Omental fat pad (tissue), 4 donors: Measurements from ENCODE around the gene SIGLEC15. TPM values are rescaled to one million over a fixed set of nuclear protein-coding genes. Genes with fewer than 3 reads are reported as not detected.

Source experiments
- ATAC-seq: fragments of 150-250 bp; one replicate; pipeline ENCODE4 v1.9.1; 2016; ENCODE audit warnings: mild to moderate bottlenecking, moderate library complexity; ENCODE audit not compliant: low FRiP score
- DNase-seq: peaks from one replicate; pipeline ENCODE4 v3.0.0-alpha.2; 2019; ENCODE audit warnings: low spot score
- total RNA-seq, 4 donors: library from RNA; depleted of rRNA; stranded (reverse); fragments of >200 nt; gene quantifications; one replicate each; pipeline ENCODE4 v1.1.0, GENCODE V29; 2016
- TF ChIP-seq, protein P1 (sequence below), 3 donors: fragments of 450-650 bp; IDR thresholded peaks; one replicate each; pipeline ENCODE4 v1.5.1; 2016 to 2017; ENCODE audit warnings: antibody characterized with exemption in 3 of 3, mild to moderate bottlenecking in 3 of 3, moderate library complexity in 2 of 3

The SIGLEC15 gene
- total RNA-seq, 4 donors from 2014 or later = 0.25 to 2.5 (median 0.46) TPM; not detected in 1

DNA sequence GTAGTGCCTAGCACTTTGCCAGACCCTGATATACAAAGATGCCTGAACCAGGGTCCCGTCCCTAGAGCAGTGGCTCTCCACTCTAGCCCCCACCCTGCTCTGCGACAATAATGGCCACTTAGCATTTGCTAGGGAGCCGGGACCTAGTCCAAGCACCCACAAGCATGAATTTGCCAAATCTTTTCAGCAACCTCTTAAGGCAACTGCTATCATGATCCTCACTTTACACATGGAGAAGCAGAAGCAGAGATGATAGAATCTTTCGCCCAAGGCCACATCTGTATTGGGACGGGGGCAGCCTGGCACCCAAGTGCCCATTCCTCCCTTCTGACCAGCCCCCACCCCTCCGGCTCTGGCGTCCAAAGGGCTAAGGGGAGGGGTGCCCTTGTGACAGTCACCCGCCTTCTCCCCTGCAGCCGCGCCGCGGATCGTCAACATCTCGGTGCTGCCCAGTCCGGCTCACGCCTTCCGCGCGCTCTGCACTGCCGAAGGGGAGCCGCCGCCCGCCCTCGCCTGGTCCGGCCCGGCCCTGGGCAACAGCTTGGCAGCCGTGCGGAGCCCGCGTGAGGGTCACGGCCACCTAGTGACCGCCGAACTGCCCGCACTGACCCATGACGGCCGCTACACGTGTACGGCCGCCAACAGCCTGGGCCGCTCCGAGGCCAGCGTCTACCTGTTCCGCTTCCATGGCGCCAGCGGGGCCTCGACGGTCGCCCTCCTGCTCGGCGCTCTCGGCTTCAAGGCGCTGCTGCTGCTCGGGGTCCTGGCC is 13.0 kb downstream of the SIGLEC15 start:
- DNase-seq = no peak
- TF ChIP-seq, protein P1, sequence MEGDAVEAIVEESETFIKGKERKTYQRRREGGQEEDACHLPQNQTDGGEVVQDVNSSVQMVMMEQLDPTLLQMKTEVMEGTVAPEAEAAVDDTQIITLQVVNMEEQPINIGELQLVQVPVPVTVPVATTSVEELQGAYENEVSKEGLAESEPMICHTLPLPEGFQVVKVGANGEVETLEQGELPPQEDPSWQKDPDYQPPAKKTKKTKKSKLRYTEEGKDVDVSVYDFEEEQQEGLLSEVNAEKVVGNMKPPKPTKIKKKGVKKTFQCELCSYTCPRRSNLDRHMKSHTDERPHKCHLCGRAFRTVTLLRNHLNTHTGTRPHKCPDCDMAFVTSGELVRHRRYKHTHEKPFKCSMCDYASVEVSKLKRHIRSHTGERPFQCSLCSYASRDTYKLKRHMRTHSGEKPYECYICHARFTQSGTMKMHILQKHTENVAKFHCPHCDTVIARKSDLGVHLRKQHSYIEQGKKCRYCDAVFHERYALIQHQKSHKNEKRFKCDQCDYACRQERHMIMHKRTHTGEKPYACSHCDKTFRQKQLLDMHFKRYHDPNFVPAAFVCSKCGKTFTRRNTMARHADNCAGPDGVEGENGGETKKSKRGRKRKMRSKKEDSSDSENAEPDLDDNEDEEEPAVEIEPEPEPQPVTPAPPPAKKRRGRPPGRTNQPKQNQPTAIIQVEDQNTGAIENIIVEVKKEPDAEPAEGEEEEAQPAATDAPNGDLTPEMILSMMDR (IDR thresholded peaks at IDR 0.05) = no peak
- ATAC-seq = peak; percentile 25

DNA sequence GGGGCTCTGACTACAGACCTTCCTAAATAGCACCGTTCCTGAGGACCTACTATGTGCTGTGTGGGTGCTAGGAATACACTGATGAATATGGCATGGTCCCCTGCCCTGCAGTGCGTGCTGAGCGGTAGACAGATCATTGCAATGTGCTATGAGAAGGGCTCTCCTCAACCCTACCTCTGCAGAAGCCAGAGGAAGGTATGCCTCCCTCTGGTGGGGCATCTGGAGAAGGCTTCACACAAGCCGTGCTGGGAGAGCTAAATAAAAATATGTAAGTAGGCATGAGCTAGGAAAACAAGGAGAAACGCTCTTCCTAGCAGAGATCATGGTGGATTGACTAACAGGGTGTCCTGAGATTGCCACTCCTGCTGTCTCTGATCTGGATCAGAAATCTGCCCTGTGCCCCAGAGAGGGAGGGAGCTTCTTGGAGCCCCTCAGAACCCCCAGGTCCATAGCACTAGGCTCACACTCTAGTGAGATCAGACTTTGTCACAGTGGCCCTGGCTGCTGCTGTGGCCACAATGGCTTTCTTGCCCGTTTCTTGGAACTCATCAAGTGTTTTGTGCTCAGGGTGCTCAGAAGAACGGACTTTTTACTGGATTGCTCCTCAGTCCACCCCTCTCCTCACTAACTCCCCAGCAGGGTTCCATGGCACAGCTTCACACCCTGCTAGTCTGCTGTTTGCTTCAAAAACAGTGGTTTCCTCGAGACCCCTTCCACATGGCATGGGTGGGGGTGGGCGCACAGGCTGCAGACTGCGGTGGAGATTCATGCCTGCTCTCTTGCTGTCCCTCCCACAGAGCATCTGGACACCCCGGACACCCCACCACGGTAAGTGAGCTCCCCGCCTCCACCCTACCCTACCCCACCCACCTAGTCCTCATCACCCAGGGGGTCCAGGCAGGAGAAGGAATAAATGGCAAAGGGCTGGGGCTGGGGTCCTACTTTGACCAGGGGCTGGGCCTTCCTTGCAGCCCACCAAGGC is 14.2 kb downstream of the SIGLEC15 start:
- TF ChIP-seq, protein P1 (IDR thresholded peaks at IDR 0.05) = no peak
- no peak for DNase-seq
- peak; percentile 56 for ATAC-seq

DNA sequence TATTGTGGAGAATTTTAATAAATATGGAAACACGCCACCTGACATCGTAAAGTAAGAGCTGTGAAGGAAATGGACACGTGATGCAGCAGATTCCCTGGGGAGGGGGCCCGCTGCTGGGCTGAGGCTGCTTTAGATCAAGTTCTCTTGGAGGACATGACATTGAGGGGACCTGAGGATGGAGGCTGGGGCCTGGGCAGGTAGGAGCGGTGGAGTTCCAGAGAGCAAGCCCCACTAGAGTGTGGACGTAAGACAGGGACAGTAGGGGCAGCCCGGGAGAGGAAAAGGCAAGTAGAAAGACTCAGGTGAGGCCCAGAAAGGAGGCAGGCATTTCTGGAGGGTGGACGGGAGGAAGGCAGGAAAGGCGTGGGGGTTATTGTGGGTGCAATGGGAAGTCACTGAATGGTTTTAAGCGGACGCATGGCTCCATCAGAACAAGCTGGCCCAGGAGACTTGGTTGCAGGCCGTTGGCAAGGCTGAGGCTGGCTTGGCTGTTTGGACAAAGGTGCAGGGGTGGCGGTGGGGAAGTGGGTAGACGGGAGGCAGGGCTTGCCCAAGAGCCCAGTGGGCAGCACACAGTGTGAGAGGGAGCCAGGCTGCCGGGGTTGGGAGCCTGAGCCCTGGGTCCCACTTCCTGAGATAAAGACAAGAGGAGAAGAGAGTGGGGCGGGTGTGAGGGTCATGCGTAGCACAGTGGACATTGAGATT is 15.7 kb downstream of the SIGLEC15 start:
- TF ChIP-seq, protein P1 (IDR thresholded peaks at IDR 0.05) = no peak
- no peak for ATAC-seq
- no peak for DNase-seq

DNA sequence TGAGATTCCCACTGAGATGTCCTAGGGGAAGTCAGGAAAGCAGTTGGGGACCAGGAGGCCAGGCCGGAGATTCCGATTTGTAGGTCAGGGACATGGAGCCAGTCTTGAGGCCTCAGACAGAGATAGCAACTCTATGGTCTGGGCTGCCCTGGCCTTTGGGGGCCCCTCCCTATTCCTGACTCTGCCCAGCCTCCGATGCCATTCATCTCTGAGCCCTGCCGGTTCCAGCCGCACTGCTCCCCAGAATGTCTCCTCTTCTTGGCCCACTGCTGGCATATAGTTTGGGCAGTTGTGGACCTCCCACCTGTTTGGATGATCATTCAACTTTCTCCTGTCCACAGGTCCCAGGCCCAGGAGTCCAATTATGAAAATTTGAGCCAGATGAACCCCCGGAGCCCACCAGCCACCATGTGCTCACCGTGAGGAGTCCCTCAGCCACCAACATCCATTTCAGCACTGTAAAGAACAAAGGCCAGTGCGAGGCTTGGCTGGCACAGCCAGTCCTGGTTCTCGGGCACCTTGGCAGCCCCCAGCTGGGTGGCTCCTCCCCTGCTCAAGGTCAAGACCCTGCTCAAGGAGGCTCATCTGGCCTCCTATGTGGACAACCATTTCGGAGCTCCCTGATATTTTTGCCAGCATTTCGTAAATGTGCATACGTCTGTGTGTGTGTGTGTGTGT is 16.4 kb downstream of the SIGLEC15 start:
- no peak for ATAC-seq
- no peak for DNase-seq
- TF ChIP-seq, protein P1 (IDR thresholded peaks at IDR 0.05) = no peak

DNA sequence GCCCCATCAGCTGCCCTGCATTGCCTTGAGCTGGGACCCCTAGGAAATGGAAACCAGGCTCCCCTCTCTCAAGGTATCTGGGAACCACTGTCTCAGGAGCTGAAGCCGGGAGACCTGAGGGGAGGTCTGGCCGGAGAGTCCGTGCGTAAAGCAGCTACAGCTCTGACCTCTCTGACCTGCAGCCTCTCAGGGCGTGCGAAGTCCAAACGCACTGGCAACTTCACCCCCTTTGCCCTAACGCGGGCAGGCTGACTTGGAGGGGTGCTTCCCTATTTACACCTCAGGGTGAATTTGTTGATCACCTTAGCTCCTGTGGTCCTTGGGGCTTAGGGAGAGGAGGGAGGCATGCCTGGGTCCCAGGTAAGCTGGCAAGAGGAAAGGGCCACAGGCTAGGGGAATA is 17.5 kb downstream of the SIGLEC15 start:
- TF ChIP-seq, protein P1 (IDR thresholded peaks at IDR 0.05) = no peak
- ATAC-seq = no peak

DNA sequence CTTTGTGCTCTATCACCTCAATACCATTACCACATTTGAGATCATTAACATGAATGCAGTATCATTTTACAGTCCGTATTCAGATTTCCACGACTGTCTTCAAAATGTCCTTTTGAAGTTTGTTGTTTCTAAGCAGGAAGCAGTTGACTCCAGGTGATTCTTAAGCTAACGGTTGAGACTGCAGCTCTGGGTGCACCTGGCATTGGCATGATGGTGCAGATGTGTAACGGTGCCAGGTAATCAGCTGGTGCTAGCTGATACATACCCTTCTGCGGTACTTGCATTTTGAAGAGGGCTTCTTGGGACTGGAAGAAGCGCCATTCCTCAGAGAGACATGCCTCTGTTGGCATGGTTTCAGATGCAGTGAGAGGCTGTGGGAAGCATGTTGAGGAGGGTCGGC is 19.5 kb downstream of the SIGLEC15 start:
- DNase-seq = no peak
- ATAC-seq = no peak
- TF ChIP-seq, protein P1 (IDR thresholded peaks at IDR 0.05) = no peak

More for the DNA sequence above, 17.5 kb downstream of the SIGLEC15 start:
- DNase-seq = no peak
